Sigmoid colon (tissue), 7 donors: ENCODE measurements around the gene SSUH2. TPM values are rescaled to one million over a fixed set of nuclear protein-coding genes. Genes with fewer than 3 reads are reported as not detected.

Experiments used
- DNase-seq: peaks from one replicate; pipeline ENCODE4 v3.0.0-alpha.2; 2019
- H3K27ac ChIP-seq, 4 donors: fragments of 200-600 bp; sonication (generic); one replicate each; pipeline ENCODE4 v1.5.1; 2016 to 2019; ENCODE audit warnings: mild to moderate bottlenecking in 1 of 4
- H3K27me3 ChIP-seq, 3 donors: fragments of 200-600 bp; sonication (generic); one replicate each; pipeline ENCODE4 v1.5.1; 2019; ENCODE audit warnings: mild to moderate bottlenecking in 1 of 3
- H3K36me3 ChIP-seq, 4 donors: fragments of 200-600 bp; sonication (generic); one replicate each; pipeline ENCODE4 v1.5.1; 2016 to 2019
- H3K4me1 ChIP-seq, 4 donors: fragments of 200-600 bp; sonication (generic); one replicate each; pipeline ENCODE4 v1.5.1; 2017 to 2019
- H3K4me3 ChIP-seq, 4 donors: fragments of 200-600 bp; sonication (generic); one replicate each; pipeline ENCODE4 v1.5.1; 2017 to 2019; ENCODE audit warnings: mild to moderate bottlenecking in 2 of 4, moderate library complexity in 1 of 4
- H3K9me3 ChIP-seq, 4 donors: fragments of 200-600 bp in 3 of 4; sonication (generic) in 3 of 4; one replicate each; pipeline versions ENCODE4 v1.5.1 to v1.6.1; 2013 to 2019
- EP300 ChIP-seq, 4 donors: sonication (generic); formaldehyde crosslinking; IDR thresholded peaks; one replicate each; pipeline ENCODE4 v1.6.1; 2017; ENCODE audit warnings: antibody characterized with exemption in 4 of 4
- POLR2A ChIP-seq, 2 donors: fragments of 450-650 bp; IDR thresholded peaks; one replicate each; pipeline ENCODE4 v1.6.1; 2016; ENCODE audit warnings: antibody characterized with exemption in 2 of 2, mild to moderate bottlenecking in 2 of 2, moderate library complexity in 2 of 2
- POLR2AphosphoS5 ChIP-seq, 4 donors: sonication (generic); formaldehyde crosslinking; IDR thresholded peaks; one replicate each; pipeline ENCODE4 v1.6.1; 2017; ENCODE audit warnings: antibody characterized with exemption in 4 of 4
- WGBS, 2 donors: extraction: QIAGEN DNeasy Blood & Tissue Kit; methylation state at CpG; one replicate each; pipeline ENCODE4 v1.1.7; 2013; 5-methylcytosine and 5-hydroxymethylcytosine counted together
- intact Hi-C: fragments of 100-400 bp; cut with DNase I; formaldehyde crosslinking; loops from one replicate; pipeline ENCODE4 v1.15.1; 2023
- polyA plus RNA-seq, 3 donors: library from polyadenylated mRNA; stranded (reverse); fragments of 200-250 nt; gene quantifications; one replicate each; pipeline ENCODE4 v1.2.3, GENCODE V29; 2013
- total RNA-seq, 4 donors: library from RNA; depleted of rRNA; stranded (reverse); fragments of >200 nt; gene quantifications; one replicate each; pipeline ENCODE4 v1.1.0, GENCODE V29; 2016
- TF ChIP-seq, protein P1 (sequence below), 4 experiments: fragments of 450-650 bp in 3 of 4; fragments of 200-600 bp in 1 of 4; IDR thresholded peaks; one replicate each; pipeline ENCODE4 v1.5.1; 2016 to 2019; ENCODE audit warnings: antibody characterized with exemption in 4 of 4, mild to moderate bottlenecking in 3 of 4, moderate library complexity in 2 of 4
- donor health status: healthy with polysubstance abuse.
- donor health status: Bipolar disorder and iron deficiency.
- donor health status: healthy.

Gene SSUH2
- total and polyA plus RNA-seq, 7 donors, result 0.16 to 4.4 (median 0.95) TPM; not detected in 2

DNA sequence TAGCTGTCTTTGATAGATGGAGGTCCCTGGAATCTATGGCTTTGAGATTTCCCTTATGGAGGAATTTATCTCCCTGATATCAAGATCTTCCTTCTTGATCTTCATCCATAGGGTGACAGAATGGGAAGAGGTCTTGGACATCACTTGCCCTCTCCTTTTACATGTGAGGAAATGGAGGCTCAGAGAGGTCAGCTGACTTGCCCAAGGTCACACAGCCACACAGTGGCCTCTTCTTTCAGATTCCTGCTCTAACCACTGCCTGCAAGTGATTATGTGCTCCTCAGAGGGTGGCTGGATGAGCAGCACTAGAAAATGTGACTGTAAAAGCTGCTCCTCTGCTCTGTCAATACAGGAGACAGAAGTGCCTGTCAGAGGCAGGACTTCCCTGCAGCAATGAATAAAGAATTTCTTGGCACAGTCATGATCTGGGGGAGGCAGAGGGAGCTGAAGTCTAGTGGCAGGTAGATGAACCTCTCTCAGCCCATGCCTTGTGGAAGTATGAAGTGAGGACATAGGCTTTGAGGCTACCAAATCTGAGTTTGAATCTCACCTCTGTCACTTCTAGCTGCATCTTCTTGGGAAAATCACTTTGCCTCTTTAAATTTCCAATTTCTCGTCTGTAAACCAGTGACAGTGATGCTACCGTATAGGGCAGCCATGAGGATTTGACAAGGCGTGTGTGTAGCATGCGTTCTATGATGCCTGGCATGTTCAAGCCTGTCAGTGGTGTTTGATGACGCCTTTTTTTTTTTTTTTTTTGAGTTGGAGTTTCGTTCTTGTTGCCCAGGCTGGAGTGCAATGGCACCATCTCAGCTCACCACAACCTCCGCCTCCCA lies 12.0 kb downstream of the SSUH2 start:
- Histone ChIP-seq H3K36me3 (no peaks in the 10 kb centered on the region), H3K4me3 (no peak overlapping the region), H3K9me3 (peaks cover 0 to 4% (median 0%) of the 10 kb centered on the region in 4 donors), H3K27me3 (no peaks in the 10 kb centered on the region), H3K4me1 (no peaks in the 10 kb centered on the region), H3K27ac (no peak overlapping the region)
- 87 to 89% methylated on average over 7 of the region's 7 CpGs for WGBS, 2 donors
- no peak for TF ChIP-seq EP300 (IDR thresholded peaks at IDR 0.05)
- no peak for TF ChIP-seq POLR2A (IDR thresholded peaks at IDR 0.05)
- TF ChIP-seq, protein P1, sequence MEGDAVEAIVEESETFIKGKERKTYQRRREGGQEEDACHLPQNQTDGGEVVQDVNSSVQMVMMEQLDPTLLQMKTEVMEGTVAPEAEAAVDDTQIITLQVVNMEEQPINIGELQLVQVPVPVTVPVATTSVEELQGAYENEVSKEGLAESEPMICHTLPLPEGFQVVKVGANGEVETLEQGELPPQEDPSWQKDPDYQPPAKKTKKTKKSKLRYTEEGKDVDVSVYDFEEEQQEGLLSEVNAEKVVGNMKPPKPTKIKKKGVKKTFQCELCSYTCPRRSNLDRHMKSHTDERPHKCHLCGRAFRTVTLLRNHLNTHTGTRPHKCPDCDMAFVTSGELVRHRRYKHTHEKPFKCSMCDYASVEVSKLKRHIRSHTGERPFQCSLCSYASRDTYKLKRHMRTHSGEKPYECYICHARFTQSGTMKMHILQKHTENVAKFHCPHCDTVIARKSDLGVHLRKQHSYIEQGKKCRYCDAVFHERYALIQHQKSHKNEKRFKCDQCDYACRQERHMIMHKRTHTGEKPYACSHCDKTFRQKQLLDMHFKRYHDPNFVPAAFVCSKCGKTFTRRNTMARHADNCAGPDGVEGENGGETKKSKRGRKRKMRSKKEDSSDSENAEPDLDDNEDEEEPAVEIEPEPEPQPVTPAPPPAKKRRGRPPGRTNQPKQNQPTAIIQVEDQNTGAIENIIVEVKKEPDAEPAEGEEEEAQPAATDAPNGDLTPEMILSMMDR (IDR thresholded peaks at IDR 0.05), result no peak
- TF ChIP-seq POLR2AphosphoS5 (IDR thresholded peaks at IDR 0.05), result no peak
- no peak for DNase-seq
- intact Hi-C loops, result no loop called here

DNA sequence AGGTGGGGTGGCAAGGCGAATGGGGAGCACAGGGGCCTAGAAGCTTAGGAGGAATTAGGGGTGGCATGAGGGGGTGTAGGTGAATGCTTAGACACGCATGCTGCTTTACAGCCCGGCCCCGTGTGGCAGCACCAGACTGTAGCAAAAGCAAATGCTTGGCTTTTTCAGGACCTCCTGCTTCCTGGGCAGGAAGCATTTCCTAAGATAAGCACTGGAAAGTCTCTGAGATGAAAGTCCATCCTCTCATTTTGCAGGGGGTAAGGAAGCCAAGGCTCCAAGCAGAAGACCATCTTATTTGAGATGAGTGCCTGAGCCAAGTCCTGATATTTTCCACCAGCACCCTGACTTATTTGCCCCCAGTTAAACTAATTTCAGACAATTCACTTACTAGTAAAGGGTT lies 12.9 kb downstream of the SSUH2 start:
- Histone ChIP-seq H3K36me3 (no peaks in the 10 kb centered on the region), H3K4me3 (no peak overlapping the region), H3K9me3 (peaks cover 0 to 4% (median 0%) of the 10 kb centered on the region in 4 donors), H3K27me3 (no peaks in the 10 kb centered on the region), H3K4me1 (no peaks in the 10 kb centered on the region), H3K27ac (no peak overlapping the region)
- peak; percentile 24 for DNase-seq
- WGBS, 2 donors, result 73 to 76% methylated on average over 4 of the region's 4 CpGs
- TF ChIP-seq, protein P1 (IDR thresholded peaks at IDR 0.05), result no peak
- TF ChIP-seq POLR2AphosphoS5 (IDR thresholded peaks at IDR 0.05), result no peak
- intact Hi-C loops, result no loop called here

DNA sequence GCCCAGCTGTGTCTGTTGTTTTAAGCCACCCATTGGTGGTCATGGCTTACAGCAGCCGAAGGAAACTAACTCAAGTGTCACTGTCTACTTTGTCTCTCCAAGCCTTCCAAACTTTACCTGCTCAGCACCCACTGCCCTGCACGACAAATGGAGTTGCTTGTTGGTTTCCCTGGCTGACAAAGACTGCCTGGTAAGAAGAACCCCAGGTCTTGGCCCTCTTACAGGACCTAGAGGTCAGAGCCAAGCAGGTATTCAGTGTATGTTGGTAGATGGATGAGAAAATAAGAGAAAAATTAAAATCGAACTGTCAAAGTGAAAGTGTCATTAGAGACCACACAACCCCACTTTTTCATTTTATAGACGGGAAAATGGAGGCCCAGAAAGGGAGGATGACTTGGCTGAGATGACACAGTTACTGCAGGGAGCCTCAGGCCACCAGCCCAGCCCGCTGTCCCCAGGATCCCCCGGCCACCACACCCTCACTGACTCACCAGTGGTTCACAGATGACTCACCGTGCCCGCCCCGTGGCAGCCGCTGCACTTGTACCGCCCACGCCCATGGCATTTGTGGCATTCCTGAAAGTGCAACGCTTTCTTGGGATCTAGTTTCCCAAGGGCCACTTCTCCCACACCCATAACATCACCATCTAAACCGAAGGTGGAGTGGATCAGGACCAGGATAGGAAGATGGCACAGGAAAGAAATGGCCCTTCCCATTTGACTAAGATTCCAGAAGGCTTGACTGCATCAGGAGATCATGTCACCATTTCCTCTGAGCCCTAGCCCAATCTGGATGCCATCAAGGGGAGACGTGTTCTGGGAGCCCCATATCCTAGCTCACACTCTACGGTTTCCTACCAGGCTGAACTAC lies 15.2 kb downstream of the SSUH2 start:
- no peaks in the 10 kb centered on the region for H3K4me1 ChIP-seq
- TF ChIP-seq POLR2AphosphoS5 (IDR thresholded peaks at IDR 0.05) (no peak), EP300 (IDR thresholded peaks at IDR 0.05) (no peak), POLR2A (IDR thresholded peaks at IDR 0.05) (no peak)
- TF ChIP-seq, protein P1 (IDR thresholded peaks at IDR 0.05), result no peak
- H3K9me3 ChIP-seq, result no peaks in the 10 kb centered on the region
- DNase-seq, result peak; percentile 71
- intact Hi-C loops, result no loop called here
- no peak overlapping the region for H3K4me3 ChIP-seq
- no peaks in the 10 kb centered on the region for H3K36me3 ChIP-seq
- no peak overlapping the region for H3K27ac ChIP-seq
- 34 to 76% methylated on average over 16 of the region's 16 CpGs for WGBS, 2 donors
- no peaks in the 10 kb centered on the region for H3K27me3 ChIP-seq

DNA sequence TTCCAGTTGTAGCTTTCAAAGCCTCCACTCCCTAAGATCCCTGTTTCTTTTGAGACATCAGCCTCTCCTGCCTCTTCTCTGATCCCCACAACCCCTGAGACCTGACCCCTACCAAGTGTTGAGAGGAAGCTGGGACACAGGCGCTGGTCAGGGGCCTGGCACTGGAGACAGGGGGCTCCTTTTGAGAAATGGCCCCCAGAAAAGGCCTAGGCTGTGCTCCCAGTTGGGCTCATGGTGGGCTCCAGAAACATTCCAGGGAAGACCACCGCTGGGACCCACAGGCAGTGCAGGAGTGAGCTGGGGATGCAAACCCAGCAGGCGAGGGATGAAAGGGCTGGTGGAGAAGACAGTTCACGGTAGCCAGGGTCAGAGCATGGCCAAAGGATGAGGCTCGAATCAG lies 16.6 kb downstream of the SSUH2 start:
- intact Hi-C loops, result no loop called here
- H3K4me3 ChIP-seq, result no peak overlapping the region
- H3K4me1 ChIP-seq, result peaks cover 0 to 6% (median 5%) of the 10 kb centered on the region in 4 donors
- peak; percentile 30 for DNase-seq
- no peaks in the 10 kb centered on the region for H3K27me3 ChIP-seq
- TF ChIP-seq EP300 (IDR thresholded peaks at IDR 0.05) (no peak), POLR2AphosphoS5 (IDR thresholded peaks at IDR 0.05) (no peak), POLR2A (IDR thresholded peaks at IDR 0.05) (no peak)
- TF ChIP-seq, protein P1 (IDR thresholded peaks at IDR 0.05), result no peak
- no peaks in the 10 kb centered on the region for H3K9me3 ChIP-seq
- H3K27ac ChIP-seq, result no peak overlapping the region
- no peaks in the 10 kb centered on the region for H3K36me3 ChIP-seq
- 94 to 97% methylated on average over 5 of the region's 5 CpGs for WGBS, 2 donors
